Measurements from ENCODE around the gene PPARA.
"Not testable (repeated sequence)": the region's sequence is repeated elsewhere in the genome, so short reads cannot be mapped to it uniquely, and the experiment has no call there.

PPARA gene

DNA sequence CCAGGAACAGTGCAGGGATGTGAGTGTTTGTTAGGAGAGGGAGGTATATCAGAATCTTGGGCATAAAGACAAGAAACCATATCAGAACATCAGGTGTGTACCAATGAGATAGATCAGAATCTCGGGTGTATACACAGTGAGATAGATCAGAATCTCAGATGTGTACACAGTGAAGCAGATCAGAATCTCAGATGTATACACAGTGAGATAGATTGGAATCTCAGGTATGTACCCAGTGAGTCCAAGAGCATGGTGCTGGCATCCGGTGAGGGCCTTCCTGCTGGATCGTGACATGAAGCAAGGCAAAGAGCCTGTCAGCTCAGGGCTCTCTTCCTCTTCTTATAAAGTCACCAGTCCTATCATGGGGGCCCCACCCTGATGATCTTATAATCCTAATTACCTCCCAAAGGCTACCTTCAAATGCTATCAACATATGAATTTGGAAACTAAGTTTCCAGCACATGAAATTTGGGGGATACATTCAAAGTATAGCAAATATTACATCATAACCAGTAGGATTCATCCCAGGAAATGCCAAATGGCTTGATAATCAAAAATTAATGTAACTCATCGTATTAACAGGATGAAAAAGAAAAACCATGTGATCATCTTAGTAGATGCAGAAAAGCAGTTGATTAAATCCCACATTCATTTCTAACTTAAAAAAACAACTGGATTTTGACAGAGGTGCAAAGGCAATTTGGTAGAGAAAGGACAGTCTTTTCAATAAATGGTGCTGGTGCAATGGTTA lies 28.6 kb downstream of the PPARA start:
- DNase-seq, result no peak

DNA sequence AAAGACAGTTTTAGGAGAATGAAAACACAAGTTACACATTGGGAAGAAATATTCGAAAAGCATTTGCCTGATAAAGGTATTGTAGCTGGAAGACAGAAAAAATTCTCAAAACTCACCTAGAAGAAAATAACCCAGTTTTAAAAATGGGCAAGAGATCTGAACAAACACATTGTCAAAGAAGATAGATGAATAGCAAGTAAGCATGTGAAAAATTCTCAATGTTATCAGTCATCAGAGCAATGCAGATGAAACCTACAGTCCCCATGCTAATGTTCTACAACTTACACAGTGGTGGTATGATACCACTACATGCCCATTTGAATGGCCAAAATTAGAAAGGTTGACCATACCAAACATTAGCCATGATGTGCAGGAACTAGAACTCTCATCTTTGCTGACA lies 29.4 kb downstream of the PPARA start:
- DNase-seq, result no peak

DNA sequence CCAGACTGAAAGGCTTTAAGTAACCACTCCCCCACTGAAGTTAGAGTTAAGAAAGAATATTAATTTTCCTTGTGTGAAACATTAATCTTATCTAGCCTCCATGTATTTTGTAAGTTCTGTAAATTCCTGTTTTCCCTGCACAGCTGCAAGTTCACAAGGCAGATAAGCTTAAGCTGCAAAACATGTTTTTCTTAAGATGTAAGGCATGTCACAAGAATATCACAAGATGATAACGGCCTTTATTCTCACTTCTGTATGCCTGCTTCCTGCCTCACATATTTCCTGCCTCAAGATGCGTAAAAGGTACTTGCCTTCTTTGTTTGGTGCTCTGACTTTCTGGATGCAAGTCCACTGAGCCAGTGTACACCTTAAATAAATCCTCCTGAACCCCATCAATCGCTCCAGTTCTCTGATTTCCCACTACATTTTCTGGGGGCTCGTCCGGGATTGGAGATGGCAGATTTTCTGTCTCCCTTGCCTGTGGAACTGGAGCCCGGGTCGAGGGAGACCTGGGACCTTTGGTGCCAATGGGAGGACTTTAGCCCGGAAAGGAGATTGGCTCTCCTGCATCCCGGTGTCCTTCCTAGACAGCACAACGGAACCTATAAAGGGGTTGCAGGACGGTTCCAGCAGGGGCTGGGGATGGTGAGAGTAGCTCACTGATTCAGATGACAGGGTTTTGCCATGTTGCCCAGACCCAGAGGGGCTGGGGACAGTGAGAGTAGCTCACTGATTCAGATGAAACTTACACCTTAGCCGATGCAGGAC lies 30.2 kb downstream of the PPARA start:
- DNase-seq, result no peak

DNA sequence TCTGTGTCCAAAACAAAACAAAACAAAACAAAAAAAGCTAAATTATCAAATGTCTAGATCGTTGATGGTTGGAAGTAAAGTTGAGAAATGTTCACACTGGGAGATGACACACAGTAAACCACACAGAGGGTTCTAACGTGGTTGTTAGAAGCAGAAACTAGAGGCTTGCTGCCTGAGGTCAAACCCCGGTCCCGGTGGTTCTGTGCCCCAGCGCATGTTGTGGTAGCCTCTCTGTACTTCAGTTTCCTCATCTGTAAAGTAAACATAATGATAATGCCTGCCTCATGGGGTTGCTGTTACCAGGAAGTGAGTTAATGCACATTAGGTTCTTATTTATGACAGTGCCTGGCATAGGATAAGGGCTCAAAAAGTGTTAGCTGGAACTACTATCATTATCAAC lies 33.4 kb downstream of the PPARA start:
- no peak for DNase-seq

DNA sequence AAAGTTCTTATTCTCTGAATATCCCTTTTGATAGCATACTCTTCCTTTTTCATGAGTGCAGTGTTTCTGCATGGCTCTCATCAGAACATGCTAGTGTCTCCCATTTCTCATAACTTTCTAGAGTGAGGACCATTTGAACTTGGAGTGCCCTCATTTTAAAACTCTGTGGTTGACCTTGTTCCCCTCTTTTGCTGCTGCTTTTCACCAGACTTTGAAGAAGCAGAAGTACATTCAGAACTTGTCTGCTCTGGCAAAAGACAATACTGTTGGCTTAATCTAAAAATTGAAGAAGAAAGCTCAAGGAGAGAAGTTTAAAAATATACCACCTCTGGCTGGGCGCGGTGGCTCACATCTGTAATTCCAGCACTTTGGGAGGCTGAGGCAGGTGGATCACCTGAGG lies 35.0 kb downstream of the PPARA start:
- no peak for DNase-seq

DNA sequence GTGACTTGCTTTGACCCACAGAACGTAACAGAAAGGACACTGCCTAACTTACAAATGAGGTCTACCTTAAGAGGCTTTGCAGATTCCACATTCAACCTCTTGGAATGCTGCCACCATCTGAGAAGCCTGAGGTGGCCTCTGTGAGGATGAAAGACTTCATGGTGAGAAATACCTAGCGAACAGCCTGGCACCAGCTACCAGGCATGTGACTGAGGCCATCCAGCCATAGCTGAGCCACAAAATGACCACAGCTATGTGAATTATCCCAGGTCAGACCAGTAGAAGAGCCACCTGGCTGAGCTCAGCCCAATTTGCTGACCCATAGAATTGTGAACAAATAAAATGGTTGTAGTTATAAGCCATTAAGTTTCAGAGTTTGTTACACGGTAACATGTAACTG lies 37.5 kb downstream of the PPARA start:
- DNase-seq, result no peak

DNA sequence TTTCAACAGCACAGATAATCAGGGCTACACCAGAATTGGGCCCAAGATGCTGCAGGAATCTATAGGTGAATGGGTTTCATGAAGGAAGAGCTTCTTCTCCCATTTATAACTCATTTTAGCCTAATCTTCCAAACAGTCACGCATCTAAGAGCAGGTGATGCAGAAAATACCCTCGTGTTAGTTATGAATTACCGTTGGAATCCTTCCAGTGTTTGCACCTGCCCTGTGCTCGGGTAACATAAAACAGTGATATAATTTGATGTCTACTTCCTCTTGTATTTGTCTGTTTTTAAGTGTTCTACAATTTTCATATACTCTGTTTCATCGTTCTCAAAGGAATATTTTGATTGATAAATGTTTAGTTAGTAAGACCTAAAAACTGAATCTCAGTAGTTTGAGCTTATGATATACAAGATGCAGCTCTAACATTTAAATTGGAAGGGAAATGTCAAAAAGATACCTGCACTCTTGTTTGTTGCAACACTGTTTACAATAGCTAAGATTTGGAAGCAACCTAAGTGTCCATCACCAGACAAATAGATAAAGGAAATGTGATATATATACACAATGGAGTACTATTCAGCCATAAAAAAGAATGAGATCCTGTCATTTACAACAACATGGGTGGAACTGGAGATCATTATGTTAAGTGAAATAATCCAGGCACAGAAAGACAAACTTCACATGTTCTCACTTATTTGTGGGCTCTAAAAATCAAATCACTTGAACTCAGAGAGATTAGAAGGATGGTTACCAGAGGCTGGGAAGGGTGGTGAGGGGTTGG lies 42.1 kb downstream of the PPARA start:
- DNase-seq, result no peak

DNA sequence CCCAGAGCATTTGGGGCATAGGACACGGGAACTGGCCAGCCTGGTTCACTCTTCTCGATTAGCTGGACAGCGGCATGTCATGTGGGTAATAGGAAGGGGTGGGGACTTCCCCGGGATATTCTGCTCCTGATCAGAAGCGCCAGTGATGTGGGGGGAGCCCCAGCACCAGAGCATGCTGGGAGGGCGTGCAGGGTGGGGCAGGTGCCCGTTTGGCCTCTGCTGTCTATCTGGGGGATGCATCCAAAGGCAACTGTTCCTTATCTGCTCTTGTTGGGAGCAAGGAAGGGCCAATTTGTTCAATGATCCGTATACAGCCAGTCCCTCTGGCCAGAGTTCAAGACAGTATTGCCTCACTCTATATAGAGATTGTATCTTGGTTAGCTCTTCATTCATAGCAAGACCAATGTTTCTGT lies 43.6 kb downstream of the PPARA start:
- no peak for DNase-seq

DNA sequence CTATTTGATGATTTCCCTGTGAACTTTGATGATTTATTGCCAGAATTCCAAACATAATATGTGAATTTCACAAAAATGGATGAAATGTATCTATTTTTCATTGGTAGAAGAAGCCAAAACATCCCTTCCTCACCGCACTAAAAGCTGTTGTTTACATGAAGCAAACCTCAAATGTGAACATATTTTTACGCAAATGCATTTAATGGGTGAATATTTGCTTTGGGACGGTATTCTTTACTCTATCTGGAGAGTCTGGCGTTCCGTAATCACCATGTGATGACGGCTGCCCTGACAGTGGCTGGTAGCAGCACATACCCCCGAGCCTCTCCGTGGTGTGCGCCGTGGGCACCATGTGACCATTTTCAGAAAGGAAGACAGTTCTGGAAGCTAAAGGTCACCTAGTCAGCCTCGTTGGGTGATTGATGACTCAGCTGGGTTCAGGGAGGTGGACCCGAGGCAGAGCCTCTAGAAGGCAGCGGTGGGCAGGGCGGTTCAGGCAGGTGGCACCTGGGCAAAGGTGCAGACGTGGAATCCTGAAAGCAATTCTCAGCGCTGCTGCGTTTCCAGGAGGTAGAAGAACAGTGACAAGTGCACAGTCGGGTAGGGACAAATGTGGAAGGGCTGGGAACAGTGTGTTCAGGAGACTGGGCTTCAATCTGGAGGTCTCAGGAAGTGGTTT lies 45.3 kb downstream of the PPARA start:
- no peak for DNase-seq

DNA sequence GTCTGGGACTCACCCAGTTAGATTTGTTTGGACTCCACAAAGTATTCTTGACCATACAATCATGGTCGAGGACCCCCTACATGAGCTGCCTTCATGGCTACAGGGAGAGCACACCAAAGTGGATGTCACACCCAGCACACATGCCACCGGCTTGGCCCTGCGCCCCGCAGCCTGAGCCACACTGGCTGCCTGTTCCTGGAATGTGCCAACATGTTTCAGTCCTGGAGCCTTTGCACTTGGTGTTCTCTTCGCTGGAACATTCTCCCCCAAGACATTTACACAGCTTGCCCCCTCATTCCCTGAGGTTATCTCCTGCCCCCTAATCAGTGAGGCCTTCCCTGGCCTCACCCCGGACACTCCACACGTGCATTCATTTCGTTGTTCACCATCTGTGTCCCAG lies 46.0 kb downstream of the PPARA start:
- DNase-seq, result no peak

DNA sequence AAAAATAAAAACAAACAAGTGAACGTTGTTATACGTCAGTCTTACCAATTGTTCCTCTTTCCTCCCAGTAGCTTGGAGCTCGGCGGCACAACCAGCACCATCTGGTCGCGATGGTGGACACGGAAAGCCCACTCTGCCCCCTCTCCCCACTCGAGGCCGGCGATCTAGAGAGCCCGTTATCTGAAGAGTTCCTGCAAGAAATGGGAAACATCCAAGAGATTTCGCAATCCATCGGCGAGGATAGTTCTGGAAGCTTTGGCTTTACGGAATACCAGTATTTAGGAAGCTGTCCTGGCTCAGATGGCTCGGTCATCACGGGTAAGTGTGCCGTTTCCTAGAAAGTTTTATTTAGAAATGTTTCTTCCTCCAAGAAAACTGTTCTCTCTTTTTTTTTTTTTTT lies 47.9 kb downstream of the PPARA start:
- DNase-seq, result no peak

DNA sequence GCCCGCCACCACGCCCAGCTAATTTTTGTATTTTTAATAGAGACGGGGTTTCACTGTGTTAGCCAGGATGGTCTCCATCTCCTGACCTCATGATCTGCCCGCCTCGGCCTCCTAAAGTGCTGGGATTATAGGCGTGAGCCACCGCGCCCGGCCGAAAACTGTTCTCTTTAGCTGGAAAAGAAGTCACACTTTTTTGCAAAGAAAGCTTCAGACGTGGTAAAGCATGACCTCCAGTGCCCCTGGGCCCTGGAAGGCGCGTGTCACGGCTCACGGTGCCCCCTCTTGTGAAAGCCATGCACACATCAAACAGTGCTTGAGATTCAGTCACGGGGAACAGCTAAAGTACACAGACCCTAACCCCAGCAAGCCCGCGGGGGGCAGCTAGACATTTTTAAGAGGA lies 48.5 kb downstream of the PPARA start:
- not testable (repeated sequence) for DNase-seq

DNA sequence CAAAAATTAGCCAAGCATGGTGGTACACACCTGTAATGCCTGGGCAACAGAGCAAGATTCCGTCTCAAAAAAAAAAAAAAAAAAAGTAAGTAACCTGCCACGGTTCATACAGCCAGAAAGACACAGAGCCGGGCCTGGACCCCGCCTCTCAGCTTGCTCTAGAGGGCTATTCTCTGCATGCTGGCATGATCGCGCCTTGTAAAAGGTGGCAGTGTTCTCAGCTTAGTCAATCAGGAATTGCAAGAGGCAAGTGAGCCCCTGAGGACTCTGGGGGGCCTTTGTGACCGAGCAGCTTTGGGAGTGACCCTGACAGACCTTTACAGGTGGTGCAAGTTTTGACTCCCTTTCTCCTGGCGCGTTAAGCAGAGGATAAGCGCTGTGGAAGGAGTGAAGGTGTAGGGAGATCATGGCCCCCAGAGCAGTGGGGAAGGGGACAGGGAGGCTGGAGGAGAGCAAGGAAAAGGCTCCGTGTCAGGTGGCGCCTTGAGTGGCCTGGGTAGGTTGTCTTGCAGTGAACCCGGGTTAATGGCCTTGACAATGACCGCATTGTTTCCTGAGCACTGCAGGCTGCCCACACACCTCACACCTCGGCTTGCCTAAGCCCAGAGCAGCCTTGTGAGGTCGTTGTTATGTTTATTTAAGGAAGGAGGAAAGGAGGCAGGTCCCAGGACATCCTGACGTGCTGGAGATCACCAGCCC lies 50.9 kb downstream of the PPARA start:
- no peak for DNase-seq

DNA sequence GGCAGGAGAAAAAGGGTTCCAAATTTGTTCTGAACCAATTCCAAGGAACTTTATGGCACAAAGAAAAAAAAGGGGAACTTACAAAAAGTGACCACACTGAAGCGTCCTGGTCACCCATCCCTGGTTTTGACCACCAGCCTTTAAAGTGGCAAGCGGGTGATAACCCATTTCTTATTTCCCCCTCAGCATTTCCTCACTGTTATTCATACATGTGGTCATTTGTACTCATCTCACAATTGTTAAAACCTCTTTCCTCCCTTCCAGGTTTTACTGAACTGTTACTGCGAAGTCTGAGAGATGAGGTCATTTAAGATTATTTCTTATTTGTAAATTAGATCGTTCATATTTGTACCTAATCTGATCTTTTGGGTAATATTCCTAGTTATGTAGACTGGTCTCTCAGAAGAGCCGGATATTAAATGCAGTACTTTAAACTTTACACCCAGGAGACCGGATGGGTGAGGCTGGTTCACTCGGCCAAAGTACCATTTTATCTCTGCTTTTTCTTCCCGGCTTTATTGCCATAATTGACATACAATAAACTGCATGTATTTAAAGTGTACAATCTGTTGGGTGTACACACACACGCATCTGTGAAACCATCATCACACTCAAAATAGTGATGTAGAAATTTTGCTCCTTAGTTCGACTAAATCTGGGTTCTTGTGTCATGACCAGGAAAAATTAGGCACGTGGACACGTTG lies 52.7 kb downstream of the PPARA start:
- no peak for DNase-seq

DNA sequence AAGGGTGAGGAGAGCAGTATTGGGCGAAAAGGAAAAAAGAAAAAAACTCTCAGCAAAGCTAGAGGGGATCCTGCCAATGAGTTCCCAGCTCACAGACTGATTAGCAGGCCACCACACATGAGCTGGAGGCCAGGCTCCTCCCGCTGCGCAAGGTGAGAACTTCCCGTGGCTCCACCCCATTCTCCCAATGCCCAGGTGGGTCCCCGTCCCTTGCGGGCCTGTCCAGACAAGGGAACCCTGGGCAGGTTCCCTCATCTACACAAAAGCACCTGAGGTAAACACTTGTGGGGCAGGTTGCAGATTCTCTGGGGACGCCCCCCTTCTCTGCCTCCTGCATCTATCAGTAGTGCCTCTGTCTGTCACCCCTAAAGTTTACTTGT lies 53.3 kb downstream of the PPARA start:
- DNase-seq, result no peak

DNA sequence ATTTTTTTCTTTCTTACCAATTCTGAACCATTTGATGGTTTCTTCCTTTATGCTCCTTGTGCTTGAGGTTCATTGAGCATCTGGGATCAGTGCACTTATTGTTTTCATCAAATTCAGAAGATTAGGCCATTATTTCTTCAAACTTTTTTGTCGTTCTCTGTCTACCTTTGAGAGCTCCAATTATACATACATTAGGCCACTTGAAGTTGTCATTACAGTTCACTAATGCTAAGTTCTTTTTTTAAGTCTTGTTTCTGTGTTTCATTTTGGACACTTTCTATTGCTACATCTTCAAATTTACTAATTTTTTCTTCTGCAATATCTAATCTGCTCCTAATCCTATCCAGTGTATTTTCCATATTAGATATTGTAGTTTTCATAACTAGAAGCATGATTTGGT lies 58.9 kb downstream of the PPARA start:
- no peak for DNase-seq

DNA sequence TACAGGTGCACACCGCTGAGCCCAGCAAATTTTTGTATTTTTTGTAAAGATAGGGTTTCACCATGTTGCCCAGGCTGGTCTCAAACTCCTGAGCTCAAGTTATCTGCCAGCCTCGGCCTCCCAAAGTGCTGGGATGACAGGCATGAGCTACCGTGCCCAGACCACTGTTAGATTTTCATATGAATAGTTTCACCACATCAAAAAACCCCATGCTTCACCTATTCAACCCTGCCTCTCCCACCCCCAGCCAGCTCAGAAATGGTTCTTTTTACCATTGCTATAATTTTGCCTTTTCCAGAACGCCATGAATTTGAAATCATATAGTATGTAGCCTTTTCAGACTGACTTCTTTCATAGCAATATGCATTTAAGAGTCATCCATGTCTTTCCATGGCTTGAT lies 61.9 kb downstream of the PPARA start:
- no peak for DNase-seq

DNA sequence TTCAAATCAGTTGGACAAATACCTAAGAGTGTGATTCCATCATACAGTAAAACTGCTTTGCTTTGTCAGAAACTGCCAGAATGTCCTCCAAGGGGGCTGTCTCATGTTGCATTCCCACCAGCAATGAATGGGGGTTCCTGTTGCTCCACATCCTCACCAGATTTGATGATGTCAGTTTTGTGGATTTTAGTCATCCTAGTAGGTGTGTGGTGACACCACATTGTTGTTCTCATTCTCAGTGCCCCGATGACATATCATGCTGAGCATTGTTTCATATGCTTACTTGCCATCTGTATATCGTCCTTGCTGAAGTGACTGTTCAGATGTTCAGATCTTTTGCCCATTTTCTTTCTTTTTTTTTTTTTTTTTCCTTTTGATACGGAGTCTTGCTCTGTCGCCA lies 62.7 kb downstream of the PPARA start:
- no peak for DNase-seq

DNA sequence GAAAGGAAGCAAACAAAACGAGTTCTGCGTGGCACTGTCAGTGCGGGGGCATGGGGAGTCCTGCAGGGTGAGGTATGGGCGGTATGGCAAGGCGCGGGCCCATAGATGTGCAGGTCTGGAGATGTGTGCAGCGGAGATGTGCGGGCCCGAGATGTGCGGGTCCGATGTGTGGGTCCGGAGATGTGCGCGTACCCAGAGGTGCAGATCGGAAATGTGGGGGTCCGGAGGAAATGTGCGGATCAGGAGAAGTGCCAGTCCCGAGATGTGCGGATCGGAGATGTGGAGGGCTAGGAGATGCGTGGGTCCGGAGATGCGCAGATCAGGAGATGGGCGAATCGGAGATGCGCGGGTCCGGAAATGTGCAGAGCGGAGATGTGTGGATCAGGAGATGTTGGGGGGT lies 63.8 kb downstream of the PPARA start:
- no peak for DNase-seq

DNA sequence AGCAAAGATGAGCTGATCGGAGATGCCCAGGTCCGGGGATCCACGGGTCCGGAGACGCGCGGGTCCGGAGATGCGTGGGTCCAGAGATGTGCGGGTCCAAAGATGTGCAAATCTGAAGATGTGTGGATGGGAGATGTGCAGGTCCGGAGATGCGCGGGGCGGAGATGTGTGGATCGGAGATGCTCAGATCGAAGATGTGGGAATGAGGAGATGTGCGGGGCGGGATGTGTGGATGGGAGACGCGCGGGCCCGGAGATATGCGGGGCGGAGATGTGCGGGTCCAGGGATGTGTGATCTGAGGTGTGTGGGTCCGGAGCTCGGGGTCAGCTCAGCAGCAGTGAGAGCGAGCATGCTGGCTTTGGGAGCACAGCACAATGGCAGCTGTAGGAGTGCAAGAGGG lies 64.3 kb downstream of the PPARA start:
- DNase-seq, result no peak

DNA sequence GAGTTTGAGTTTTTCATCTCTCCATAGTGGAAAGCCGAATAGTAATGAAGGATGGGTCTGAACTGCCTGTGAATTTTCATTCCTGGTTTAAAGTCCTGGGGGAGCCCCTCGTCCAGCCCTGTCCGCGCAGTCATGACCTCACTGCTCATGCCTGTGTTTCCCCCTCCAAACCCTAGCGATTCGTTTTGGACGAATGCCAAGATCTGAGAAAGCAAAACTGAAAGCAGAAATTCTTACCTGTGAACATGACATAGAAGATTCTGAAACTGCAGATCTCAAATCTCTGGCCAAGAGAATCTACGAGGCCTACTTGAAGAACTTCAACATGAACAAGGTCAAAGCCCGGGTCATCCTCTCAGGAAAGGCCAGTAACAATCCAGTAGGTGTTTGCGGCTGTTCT lies 69.3 kb downstream of the PPARA start:
- no peak for DNase-seq

DNA sequence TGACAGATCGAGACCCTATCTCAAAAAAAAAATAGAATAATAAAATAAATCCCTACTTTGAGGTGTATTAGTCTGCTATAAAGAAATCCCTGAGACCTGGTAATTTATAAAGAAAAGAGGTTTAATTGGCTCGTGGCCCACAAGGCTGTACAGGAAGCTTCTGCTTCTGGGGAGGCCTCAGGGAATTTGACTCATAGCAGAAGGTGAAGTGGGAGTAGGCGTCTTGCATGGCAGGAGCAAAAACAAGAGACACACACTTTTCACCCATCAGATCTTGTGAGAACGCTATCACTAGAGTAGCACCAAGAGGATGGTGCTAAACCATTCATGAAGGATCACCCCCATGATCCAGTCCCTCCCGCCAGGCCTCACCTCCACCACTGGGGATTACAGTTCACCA lies 70.6 kb downstream of the PPARA start:
- DNase-seq, result no peak

Measured in T1000 (cell line).